Thyroid gland (tissue), 4 donors: Measurements from ENCODE around the gene AGBL2. TPM values are rescaled to one million over a fixed set of nuclear protein-coding genes. Genes with fewer than 3 reads are reported as not detected.

Source experiments
- DNase-seq, 2 donors: peaks; one replicate each; pipeline ENCODE4 v3.0.0-alpha.2; 2019
- H3K27ac ChIP-seq, 3 donors: fragments of 200-600 bp; sonication (generic); 1 replicate in 2 of 3; 2 replicates in 1 of 3; pipeline ENCODE4 v1.5.1; 2016 to 2019; ENCODE audit warnings: mild to moderate bottlenecking in 1 of 3, moderate library complexity in 1 of 3
- H3K27me3 ChIP-seq: fragments of 200-600 bp; sonication (generic); one replicate; pipeline ENCODE4 v1.5.1; 2019
- H3K36me3 ChIP-seq, 2 donors: fragments of 200-600 bp; sonication (generic); one replicate each; pipeline ENCODE4 v1.5.1; 2016 to 2019
- H3K4me1 ChIP-seq, 2 donors: fragments of 200-600 bp; sonication (generic); one replicate each; pipeline ENCODE4 v1.5.1; 2017 to 2019
- H3K4me3 ChIP-seq, 3 donors: fragments of 200-600 bp; sonication (generic); replicated peaks in 1 of 3; 1 replicate in 2 of 3; 2 replicates in 1 of 3; pipeline ENCODE4 v1.5.1; 2016; ENCODE audit warnings: mild to moderate bottlenecking in 1 of 3
- H3K9me3 ChIP-seq: fragments of 200-600 bp; sonication (generic); one replicate; pipeline ENCODE4 v1.5.1; 2017
- CTCF ChIP-seq, 6 experiments: fragments of 200-600 bp in 3 of 6; fragments of 450-650 bp in 3 of 6; sonication (generic) in 3 of 6; IDR thresholded peaks; one replicate each; pipeline ENCODE4 v1.5.1; 2016 to 2019; ENCODE audit warnings: antibody characterized with exemption in 6 of 6, mild to moderate bottlenecking in 2 of 6, inconsistent platforms in 1 of 6, moderate library complexity in 1 of 6
- POLR2A ChIP-seq, 2 donors: fragments of 450-650 bp; IDR thresholded peaks; one replicate each; pipeline ENCODE4 v1.6.1; 2017; ENCODE audit warnings: antibody characterized with exemption in 2 of 2, mild to moderate bottlenecking in 2 of 2, moderate library complexity in 1 of 2
- WGBS, 2 donors: methylation state at CpG; one replicate each; pipeline ENCODE4 v1.1.5; 2017; 5-methylcytosine and 5-hydroxymethylcytosine counted together
- intact Hi-C: fragments of 100-400 bp; cut with DNase I; formaldehyde crosslinking; loops from one replicate; pipeline ENCODE4 v1.15.1; 2023
- total RNA-seq, 4 donors: library from RNA; depleted of rRNA; stranded (reverse); fragments of >200 nt; gene quantifications; one replicate each; pipeline ENCODE4 v1.2.3, GENCODE V29; 2016

The AGBL2 gene
- total RNA-seq, 4 donors from 2014 or later, result 0.59 to 1.1 (median 0.87) TPM

DNA sequence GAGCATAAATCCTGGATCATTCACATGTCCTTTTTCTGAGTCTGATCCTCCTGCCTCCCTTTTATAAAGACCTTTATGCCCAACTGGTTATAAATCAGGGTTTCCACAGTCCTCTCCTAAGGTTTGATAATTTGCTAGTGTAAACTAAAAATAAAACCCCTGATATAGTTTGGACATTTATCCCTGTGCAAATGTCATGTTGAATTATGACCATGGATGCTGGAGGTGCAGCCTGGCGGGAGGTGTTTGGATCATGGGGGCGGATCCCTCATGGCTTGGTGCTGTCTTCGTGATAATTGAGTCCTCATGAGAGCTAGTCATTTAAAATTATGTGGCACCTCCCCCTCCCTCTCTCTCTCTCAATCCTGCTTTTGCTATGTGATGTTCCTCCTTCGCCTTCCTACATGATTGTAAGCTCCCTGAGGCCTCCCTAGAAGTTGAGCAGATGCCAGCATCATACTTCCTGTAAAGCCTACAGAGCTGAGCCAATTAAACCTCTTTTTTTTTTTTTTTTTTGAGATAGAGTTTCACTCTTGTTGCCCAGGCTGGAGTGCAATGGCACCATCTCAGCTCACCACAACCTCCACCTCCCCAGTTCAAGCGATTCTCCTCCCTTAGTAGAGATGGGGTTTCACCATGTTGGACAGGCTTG lies 63.2 kb downstream of the AGBL2 start:
- intact Hi-C loops, result no loop called here
- Histone ChIP-seq H3K4me3 (no peak overlapping the region), H3K36me3 (no peaks in the 10 kb centered on the region), H3K4me1 (no peaks in the 10 kb centered on the region), H3K27me3 (no peaks in the 10 kb centered on the region), H3K9me3 (no peaks in the 10 kb centered on the region), H3K27ac (no peak overlapping the region)
- 94 to 96% methylated on average over 5 of the region's 5 CpGs for WGBS, 2 donors
- no peak for DNase-seq
- no peak for TF ChIP-seq CTCF (IDR thresholded peaks at IDR 0.05)
- TF ChIP-seq POLR2A (IDR thresholded peaks at IDR 0.05), result no peak

DNA sequence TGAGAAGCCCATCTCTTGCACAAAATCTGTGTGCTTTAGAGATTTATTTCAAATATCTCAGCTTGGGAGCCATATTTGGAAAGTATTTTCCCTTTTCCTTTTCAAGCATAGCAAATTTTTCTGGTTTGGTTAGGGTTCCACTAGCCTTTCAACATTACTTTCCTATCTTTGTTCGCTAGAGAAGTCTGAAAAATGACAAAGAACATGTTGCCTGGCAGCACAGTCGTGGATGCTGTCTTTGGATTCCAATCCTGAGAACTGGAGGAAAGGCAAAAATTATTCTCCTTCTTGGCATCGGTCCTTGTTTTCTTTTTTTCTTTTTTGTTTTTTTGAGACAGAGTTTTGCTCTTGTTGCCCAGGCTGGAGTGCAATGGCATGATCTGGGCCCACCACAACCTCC lies 65.9 kb downstream of the AGBL2 start:
- H3K27ac ChIP-seq, result no peak overlapping the region
- 65 to 70% methylated on average over 3 of the region's 3 CpGs for WGBS, 2 donors
- no peaks in the 10 kb centered on the region for H3K27me3 ChIP-seq
- H3K9me3 ChIP-seq, result no peaks in the 10 kb centered on the region
- H3K4me3 ChIP-seq, result no peak overlapping the region
- no peak for DNase-seq
- no peaks in the 10 kb centered on the region for H3K4me1 ChIP-seq
- H3K36me3 ChIP-seq, result no peaks in the 10 kb centered on the region
- TF ChIP-seq CTCF (IDR thresholded peaks at IDR 0.05) (no peak), POLR2A (IDR thresholded peaks at IDR 0.05) (no peak)
- intact Hi-C loops, result no loop called here

- Histone ChIP-seq H3K27ac (no peak overlapping the region), H3K27me3 (no peaks in the 10 kb centered on the region), H3K36me3 (no peaks in the 10 kb centered on the region), H3K9me3 (no peaks in the 10 kb centered on the region), H3K4me3 (no peak overlapping the region), H3K4me1 (peaks cover 0 to 8% of the 10 kb centered on the region in 2 donors)
- 91 to 93% methylated on average over 6 of the region's 6 CpGs for WGBS, 2 donors
- intact Hi-C loops, result no loop called here
- DNase-seq, result no peak
- no peak for TF ChIP-seq POLR2A (IDR thresholded peaks at IDR 0.05)
- no peak for TF ChIP-seq CTCF (IDR thresholded peaks at IDR 0.05)
These were observed 69.2 kb downstream of the AGBL2 start for GRCh38 chr11:47646019-47646418.

DNA sequence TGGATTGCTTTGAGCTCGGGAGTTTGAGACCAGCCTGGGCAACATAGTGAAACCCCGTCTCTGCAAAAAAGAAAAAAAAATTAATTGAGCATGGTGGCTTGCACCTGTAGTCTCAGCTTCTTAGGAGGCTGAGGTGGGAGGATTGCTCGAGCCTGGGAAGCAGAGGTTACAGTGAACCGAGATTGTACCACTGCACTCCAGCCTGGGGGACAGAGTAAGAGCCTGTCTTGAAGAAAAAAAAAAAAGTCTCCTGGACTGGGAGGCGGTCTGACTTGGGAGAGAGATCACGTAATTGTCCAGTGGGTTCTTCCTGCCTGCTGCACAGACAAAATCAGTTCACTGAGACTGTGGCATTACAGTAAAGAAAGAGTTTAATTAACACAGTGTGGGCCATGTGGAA lies 69.7 kb downstream of the AGBL2 start:
- 76% methylated on average over 6 of the region's 6 CpGs for WGBS, 2 donors
- DNase-seq, result no peak
- H3K4me1 ChIP-seq, result peaks cover 0 to 13% of the 10 kb centered on the region in 2 donors
- TF ChIP-seq POLR2A (IDR thresholded peaks at IDR 0.05), result no peak
- TF ChIP-seq CTCF (IDR thresholded peaks at IDR 0.05), result no peak
- no peaks in the 10 kb centered on the region for H3K27me3 ChIP-seq
- H3K36me3 ChIP-seq, result no peaks in the 10 kb centered on the region
- intact Hi-C loops, result no loop called here
- no peaks in the 10 kb centered on the region for H3K9me3 ChIP-seq
- H3K27ac ChIP-seq, result no peak overlapping the region
- no peak overlapping the region for H3K4me3 ChIP-seq

DNA sequence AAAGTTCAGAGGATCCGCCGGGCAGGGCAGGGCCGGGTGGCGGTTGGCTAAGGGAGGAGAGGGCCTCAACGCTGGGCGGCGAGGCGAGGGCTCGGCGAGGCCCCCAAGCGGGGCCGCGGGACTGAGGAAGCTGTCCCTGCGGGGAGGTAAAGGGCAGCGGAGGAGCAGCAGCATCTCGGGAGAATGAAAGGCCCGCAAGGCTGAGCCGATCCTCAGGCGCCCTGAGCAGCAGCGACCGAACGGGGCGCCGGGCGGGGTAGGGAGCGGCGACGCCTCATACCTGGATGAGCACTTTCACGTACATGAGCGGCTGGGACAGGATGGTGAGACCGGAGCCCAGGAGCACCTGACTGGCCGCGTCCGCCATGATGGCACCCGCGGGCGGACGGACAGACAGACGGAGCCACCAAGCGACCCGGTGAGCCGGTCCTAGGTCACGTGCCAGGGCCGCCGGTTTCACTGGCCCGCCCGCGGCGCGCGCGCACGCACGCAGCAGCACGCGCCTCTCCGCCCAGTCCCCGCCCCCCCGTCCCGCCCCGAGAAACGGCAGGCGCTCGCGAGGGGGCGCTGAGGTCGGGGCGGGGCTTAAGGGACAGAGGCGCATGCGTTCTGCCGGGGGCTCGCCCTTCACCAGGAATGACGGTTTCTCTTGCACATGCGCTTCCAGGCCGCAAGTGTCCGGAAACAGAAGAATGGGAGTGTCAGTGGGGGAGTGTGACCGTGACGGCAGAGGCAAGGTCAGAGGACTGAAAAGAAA lies 72.9 kb downstream of the AGBL2 start, which contains the start of gene MTCH2:
MTCH2 (minus strand) TSS at position 461 of the 757 bp plus-strand sequence; CDS start at position 367, 94 bp downstream.
- H3K4me1 ChIP-seq, result peaks cover 0 to 13% of the 10 kb centered on the region in 2 donors
- peaks cover 7 to 8% of the 10 kb centered on the region in 2 donors for H3K36me3 ChIP-seq
- peak; percentile 95 to 97 for DNase-seq
- intact Hi-C loops, result no loop called here
- H3K9me3 ChIP-seq, result no peaks in the 10 kb centered on the region
- peak within 1 kb of the TSS; percentile 2 to 98 (median 63) for H3K4me3 ChIP-seq
- peak in 4 of 6 experiments; percentile 10 to 38 (median 22) for TF ChIP-seq CTCF (IDR thresholded peaks at IDR 0.05)
- peak; percentile 58 to 81 for TF ChIP-seq POLR2A (IDR thresholded peaks at IDR 0.05)
- no peaks in the 10 kb centered on the region for H3K27me3 ChIP-seq
- WGBS, 2 donors, result 0 to 1% methylated on average over 32 to 34 of the region's 78 CpGs
- H3K27ac ChIP-seq, result peak within 1 kb of the TSS; percentile 89 to 96 (median 93)
